GM19438 (cell line): Measurements from ENCODE around the gene LIMCH1.
"Not testable (repeated sequence)": the region's sequence is repeated elsewhere in the genome, so short reads cannot be mapped to it uniquely, and the experiment has no call there.

Experiments used
- ATAC-seq: cut with Tn5 transposase; IDR thresholded peaks from one replicate; pipeline ENCODE4 v1.9.1; 2021; ENCODE audit warnings: low read depth; ENCODE audit not compliant: unreplicated experiment

Gene LIMCH1

GRCh38 chr4:41638866-41639265 lies 100.9 kb downstream of the LIMCH1 start:
- no peak for ATAC-seq

DNA sequence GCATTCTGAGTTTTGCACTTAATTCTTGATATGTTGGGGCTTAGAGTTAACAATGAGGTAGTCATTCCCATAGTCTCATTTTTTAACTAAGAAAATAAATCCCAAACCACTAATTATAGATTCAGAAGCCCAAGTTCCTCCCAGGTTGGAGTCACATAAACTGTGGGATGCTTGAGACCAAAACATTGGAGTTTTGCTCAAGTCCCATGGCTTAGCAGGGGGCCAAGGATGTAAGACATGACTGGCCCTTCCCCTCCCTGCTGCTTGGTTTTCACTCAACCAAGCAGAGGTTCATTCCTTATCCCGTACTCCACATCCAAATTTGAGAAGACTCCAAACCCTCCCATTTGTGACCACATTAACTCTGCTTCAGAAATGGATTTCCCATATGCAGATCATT lies 101.3 kb downstream of the LIMCH1 start:
- ATAC-seq = no peak

GRCh38 chr4:41640906-41641305 lies 102.9 kb downstream of the LIMCH1 start:
- no peak for ATAC-seq

DNA sequence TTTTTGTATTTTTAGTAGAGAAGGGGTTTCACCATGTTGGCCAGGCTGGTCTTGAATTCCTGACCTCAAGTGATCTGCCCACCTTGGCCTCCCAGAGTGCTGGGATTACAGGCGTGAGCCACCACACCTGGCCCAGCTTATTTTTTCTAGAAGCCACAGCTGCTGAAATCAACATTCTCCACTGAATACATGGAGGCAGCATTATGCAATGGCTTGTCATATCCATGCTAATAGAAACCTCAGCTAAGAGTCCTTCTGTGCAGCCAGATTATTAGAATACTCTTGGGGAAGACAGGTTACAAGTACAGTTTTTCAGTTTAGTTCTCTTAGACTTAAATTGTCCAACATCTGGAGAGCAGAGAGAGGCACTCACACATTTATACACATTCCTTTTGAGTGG lies 104.8 kb downstream of the LIMCH1 start:
- not testable (repeated sequence) for ATAC-seq

DNA sequence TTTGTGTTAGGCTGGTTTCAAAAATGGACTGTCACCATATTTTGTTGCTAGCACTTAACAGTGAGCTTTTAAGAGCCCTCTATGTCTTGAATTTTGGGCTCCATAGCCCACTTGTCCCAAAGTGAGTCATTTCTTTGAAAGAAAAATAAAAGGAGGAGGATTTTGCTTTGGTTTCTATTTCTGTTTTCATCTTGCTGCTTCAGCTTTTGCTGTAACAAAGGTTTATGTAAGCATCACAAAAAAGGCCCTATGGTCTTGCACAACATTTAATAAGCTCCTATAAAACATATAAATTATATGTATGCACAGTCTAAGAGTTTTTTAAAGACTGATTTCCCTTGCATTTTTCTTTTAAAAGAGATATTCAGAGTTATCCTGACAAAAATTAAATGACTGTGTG lies 105.4 kb downstream of the LIMCH1 start:
- ATAC-seq = no peak

GRCh38 chr4:41644288-41644914 lies 106.4 kb downstream of the LIMCH1 start:
- no peak for ATAC-seq

- ATAC-seq = no peak
Observed at GRCh38 chr4:41644915-41645295, 106.9 kb downstream of the LIMCH1 start.

DNA sequence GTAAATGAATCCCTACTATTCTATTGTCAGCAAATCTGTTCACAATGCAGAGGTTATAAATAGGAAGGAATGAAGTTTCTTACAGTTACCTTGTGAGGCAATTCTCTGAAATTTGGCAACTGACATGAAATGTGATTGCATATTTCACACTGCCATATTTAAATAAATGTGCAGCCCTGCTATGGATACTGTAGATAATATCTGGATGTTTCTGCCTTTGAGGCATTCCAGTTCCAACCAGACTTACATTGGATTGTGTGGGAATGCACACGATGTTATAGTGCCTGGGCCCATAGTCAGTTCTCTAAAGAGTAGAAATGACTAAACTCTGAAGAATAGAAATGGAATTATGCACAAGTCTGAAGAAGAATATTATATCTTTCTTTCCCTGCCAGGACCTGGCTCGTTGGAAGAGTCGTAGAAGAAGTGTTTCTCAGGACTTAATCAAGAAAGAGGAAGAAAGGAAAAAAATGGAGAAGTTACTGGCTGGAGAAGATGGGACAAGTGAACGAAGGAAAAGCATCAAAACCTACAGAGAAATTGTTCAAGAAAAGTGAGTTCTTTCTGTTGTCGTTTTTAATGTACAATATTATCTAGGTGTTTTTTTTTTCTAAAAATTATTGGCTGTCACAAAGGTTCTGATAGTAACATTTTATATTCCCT lies 107.9 kb downstream of the LIMCH1 start:
- ATAC-seq = no peak

GRCh38 chr4:41646862-41647261 lies 108.9 kb downstream of the LIMCH1 start:
- no peak for ATAC-seq

GRCh38 chr4:41647383-41647782 lies 109.4 kb downstream of the LIMCH1 start:
- ATAC-seq = no peak

GRCh38 chr4:41651150-41651549 lies 113.2 kb downstream of the LIMCH1 start:
- not testable (repeated sequence) for ATAC-seq

DNA sequence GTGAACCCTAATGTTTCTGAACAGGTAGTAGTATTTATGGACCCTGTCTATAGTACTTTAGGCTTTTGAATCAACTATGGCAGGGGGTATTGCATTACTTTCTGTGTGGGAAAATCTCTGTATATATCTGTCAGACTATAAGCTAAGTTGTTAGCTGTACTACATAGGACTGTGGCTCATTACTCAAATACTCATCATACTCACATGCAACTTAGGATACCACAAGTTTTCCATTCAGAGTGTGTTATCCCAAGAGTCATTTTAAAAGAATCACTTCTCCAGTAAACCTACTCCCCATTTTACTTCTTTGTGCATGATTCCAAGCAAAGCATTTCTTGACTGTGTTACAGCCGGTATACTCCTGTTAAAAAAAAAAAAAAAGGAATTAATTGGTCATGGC lies 115.0 kb downstream of the LIMCH1 start:
- no peak for ATAC-seq

- ATAC-seq = no peak
Observed at GRCh38 chr4:41653523-41653922, 115.6 kb downstream of the LIMCH1 start.

- no peak for ATAC-seq
Observed at GRCh38 chr4:41655177-41655576, 117.2 kb downstream of the LIMCH1 start.

GRCh38 chr4:41656106-41656505 lies 118.1 kb downstream of the LIMCH1 start:
- ATAC-seq = no peak

- no peak for ATAC-seq
Observed at GRCh38 chr4:41656572-41657520, 118.9 kb downstream of the LIMCH1 start.

DNA sequence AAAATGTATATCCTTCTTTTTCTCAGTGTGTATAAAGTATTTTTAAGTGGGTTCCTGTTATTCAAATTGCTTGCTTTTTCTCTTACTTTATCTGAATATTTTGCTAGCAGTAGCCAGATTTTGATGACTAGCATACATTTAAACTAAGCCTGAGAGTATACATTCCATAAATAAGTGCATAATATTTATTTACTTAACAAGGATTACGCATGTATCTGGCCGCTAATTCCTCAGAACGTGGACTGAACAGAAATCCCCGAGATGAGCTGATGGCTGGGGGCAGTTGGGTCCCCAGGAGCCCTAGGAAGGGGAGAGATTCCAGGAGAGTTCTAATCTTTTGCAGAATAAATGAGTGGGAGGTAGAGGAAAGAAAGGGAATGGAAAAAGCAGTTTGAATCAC lies 119.6 kb downstream of the LIMCH1 start:
- no peak for ATAC-seq

DNA sequence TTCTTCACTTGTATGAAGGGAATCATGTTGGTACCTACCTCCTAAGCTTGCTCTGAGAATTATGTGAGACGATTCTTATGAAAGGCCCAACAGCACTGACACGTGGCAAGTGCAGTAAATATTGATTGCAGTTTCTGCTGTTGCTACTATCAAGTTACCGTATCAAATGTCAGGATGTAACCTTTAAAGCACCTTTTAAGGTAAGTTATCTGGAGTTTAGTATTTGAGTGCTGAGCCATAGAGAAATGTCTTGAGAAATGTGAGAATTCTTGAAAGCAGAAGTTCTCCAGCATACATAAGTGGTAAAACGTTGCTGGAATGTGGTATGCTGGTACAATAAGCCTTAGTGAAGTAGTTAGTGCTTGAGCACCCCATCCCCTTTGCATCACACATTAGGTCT lies 120.2 kb downstream of the LIMCH1 start:
- ATAC-seq = no peak

GRCh38 chr4:41660352-41660751 lies 122.4 kb downstream of the LIMCH1 start:
- no peak for ATAC-seq

DNA sequence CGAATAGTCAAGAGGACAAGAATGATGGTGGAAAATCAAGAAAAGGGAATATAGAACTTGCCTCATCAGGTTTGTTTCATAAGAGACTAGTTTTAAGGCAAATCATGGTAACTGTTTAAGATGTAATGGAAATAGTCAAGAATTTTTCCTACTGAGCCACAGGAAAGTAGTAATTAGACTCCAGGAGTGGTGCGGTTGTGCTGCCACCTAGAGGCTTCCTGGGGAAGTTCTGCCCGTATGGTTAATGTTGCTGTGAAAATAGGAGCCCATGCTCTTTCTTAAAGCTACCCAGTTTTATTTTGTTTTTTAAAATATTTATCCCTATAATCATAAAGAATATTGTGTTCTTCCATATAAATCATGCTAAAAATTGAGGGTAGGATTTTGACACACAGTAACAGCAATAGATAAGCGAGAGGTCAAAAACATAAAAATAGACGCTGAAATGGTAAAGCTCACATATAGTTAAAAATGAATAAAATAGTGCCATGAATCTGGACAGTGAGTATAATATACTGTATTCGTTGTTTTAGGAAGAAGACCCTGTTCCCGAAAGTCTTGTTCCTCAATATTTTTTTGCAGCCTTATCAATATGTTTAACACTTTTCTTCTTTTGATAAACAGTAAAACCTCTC lies 123.6 kb downstream of the LIMCH1 start:
- ATAC-seq = no peak

DNA sequence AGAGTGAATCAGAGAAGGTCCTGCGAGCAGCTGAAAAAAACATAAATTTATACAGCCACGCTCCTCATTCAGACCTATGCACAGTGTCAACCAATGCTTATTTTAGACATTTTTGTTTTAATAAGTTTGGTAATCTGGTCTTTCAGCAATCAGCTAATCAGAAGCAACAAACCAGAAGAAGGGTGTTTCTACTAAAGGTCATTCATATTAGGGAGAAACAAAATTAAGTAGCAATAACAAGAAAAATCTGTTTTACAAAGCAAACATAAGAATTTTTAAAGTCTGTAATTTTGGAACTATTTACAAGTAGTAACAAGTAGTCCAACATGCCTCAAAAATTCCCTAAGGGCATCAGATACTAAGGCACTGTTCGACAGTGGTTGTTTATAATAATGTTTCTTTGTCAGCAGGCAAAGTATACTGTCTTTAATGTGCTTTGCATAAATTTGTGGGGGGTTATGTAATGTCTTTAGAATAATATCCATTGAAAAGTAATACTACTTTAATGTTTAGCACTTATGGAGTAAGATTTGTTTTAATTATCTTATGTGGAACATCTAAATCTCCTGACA lies 127.8 kb downstream of the LIMCH1 start:
- no peak for ATAC-seq
